ENCODE measurements around the gene ABCD1. TPM values are rescaled to one million over a fixed set of nuclear protein-coding genes. Genes with fewer than 3 reads are reported as not detected.
A peak's percentile ranks its signal among the peaks of the same experiment; 100 is the strongest.

Gene ABCD1
- total RNA-seq, 4 donors from 2014 or later, result 18.4 to 36.2 (median 25.1) TPM

GRCh38 chrX:153777261-153778090 is 52.8 kb downstream of the ABCD1 start:
- H3K27ac ChIP-seq (replicated peaks in 1 of 4), result no peak overlapping the region
- H3K4me3 ChIP-seq, result no peak overlapping the region
- no peaks in the 10 kb centered on the region for H3K9me3 ChIP-seq
- 94% methylated on average over 13 of the region's 34 CpGs for WGBS
- intact Hi-C loops (cut with DNase I), result no loop called here
- H3K27me3 ChIP-seq, result no peaks in the 10 kb centered on the region
- H3K36me3 ChIP-seq, result peaks cover 0 to 47% (median 18%) of the 10 kb centered on the region in 4 donors
- TF ChIP-seq POLR2AphosphoS5 (IDR thresholded peaks at IDR 0.05) (no peak), CTCF (IDR thresholded peaks at IDR 0.05) (no peak), EP300 (IDR thresholded peaks at IDR 0.05) (no peak), POLR2A (IDR thresholded peaks at IDR 0.05; ENCODE audit: low read depth) (no peak)
- DNase-seq (ENCODE audit: extremely low spot score), result no peak
- peaks cover 4 to 27% (median 19%) of the 10 kb centered on the region in 4 donors for H3K4me1 ChIP-seq

- H3K27ac ChIP-seq (replicated peaks in 1 of 4), result no peak overlapping the region
- peaks cover 0 to 42% (median 19%) of the 10 kb centered on the region in 4 donors for H3K36me3 ChIP-seq
- H3K9me3 ChIP-seq, result no peaks in the 10 kb centered on the region
- DNase-seq (ENCODE audit: extremely low spot score), result no peak
- intact Hi-C loops (cut with DNase I), result no loop called here
- TF ChIP-seq POLR2AphosphoS5 (IDR thresholded peaks at IDR 0.05) (no peak), CTCF (IDR thresholded peaks at IDR 0.05) (no peak)
- H3K4me1 ChIP-seq, result peaks cover 4 to 30% (median 19%) of the 10 kb centered on the region in 4 donors
- H3K4me3 ChIP-seq, result no peak overlapping the region
- no peaks in the 10 kb centered on the region for H3K27me3 ChIP-seq
- WGBS, result 77% methylated on average over 14 of the region's 17 CpGs
Measured at GRCh38 chrX:153778181-153778580, 53.5 kb downstream of the ABCD1 start.

- 84% methylated on average over 12 of the region's 16 CpGs for WGBS
- H3K27ac ChIP-seq (replicated peaks in 1 of 4), result no peak overlapping the region
- no peak for DNase-seq (ENCODE audit: extremely low spot score)
- H3K4me1 ChIP-seq, result peaks cover 4 to 30% (median 19%) of the 10 kb centered on the region in 4 donors
- H3K4me3 ChIP-seq, result no peak overlapping the region
- H3K27me3 ChIP-seq, result no peaks in the 10 kb centered on the region
- H3K9me3 ChIP-seq, result no peaks in the 10 kb centered on the region
- intact Hi-C loops (cut with DNase I), result no loop called here
- no peak for TF ChIP-seq CTCF (IDR thresholded peaks at IDR 0.05)
- no peak for TF ChIP-seq POLR2A (IDR thresholded peaks at IDR 0.05; ENCODE audit: low read depth)
- no peak for TF ChIP-seq POLR2AphosphoS5 (IDR thresholded peaks at IDR 0.05)
- no peak for TF ChIP-seq EP300 (IDR thresholded peaks at IDR 0.05)
- H3K36me3 ChIP-seq, result peaks cover 0 to 39% (median 18%) of the 10 kb centered on the region in 4 donors
Measured at GRCh38 chrX:153778684-153779101, 54.0 kb downstream of the ABCD1 start.

GRCh38 chrX:153779891-153780677 is 55.4 kb downstream of the ABCD1 start:
- DNase-seq (ENCODE audit: extremely low spot score), result no peak
- no peak for TF ChIP-seq CTCF (IDR thresholded peaks at IDR 0.05)
- TF ChIP-seq POLR2AphosphoS5 (IDR thresholded peaks at IDR 0.05), result no peak
- TF ChIP-seq EP300 (IDR thresholded peaks at IDR 0.05), result no peak
- Histone ChIP-seq H3K4me1 (peaks cover 4 to 30% (median 19%) of the 10 kb centered on the region in 4 donors), H3K27me3 (no peaks in the 10 kb centered on the region), H3K4me3 (peak overlapping the region in 3 of 4 donors; percentile 9 to 28 (median 16)), H3K27ac (replicated peaks in 1 of 4) (peak overlapping the region; percentile 57 to 81 (median 74)), H3K36me3 (peaks cover 0 to 35% (median 16%) of the 10 kb centered on the region in 4 donors), H3K9me3 (no peaks in the 10 kb centered on the region)
- intact Hi-C loops (cut with DNase I), result no loop called here
- WGBS, result 72% methylated on average over 10 of the region's 18 CpGs

All from esophagus muscularis mucosa (tissue), 4 donors.